K562 (cell line): Measurements from ENCODE around the gene SYNRG. TPM values are rescaled to one million over a fixed set of nuclear protein-coding genes. Genes with fewer than 3 reads are reported as not detected.

Experiments used
- ATAC-seq: fragments of 200-7000 bp; cut with Tn5 transposase; 3 replicates; pipeline ENCODE4 v1.9.1; 2020; ENCODE audit warnings: moderate library complexity
- BruUV-seq: library from RNA; stranded (reverse); fragments of 400-500 nt; replicated peaks from 2 replicates; lab custom pipeline; 2021; lab: Mats Ljungman, UMichigan
- CTCF ChIA-PET: fragments of 300-600 bp; formaldehyde crosslinking; extraction: SDS; loops from one replicate; lab custom pipeline; 2021; ENCODE audit warnings: low intra/inter-chr PET ratio; lab: Yijun Ruan, JAX
- POLR2A ChIA-PET: fragments of 300-600, 350-650 bp; sonication (Branson Sonifier 250); formaldehyde crosslinking; extraction: SDS; loops from one replicate; lab custom pipeline; 2021; ENCODE audit warnings: antibody characterized with exemption, inconsistent platforms; lab: Yijun Ruan, JAX
- DNase-seq, 4 experiments: peaks; one replicate each; pipeline versions ENCODE4 v3.0.0 to v3.0.0-alpha.2; 2011 to 2018; ENCODE audit warnings: low spot score in 3 of 4, mixed read lengths in 3 of 4; ENCODE audit errors: extremely low read depth in 1 of 4
- FAIRE-seq: peaks from 2 replicates; lab custom pipeline; 2011; peaks lifted over from hg19 to GRCh38; lab: Jason Lieb, UNC
- H2AFZ ChIP-seq: 2 replicates; pipeline ENCODE4 v1.6.0; 2011; ENCODE audit warnings: low read depth, low read length, control low read depth, inconsistent platforms
- H3K27ac ChIP-seq: fragments of 200-600 bp; 3 replicates; pipeline ENCODE4 v1.8.0; 2011; ENCODE audit warnings: low read depth, mild to moderate bottlenecking, control low read depth, inconsistent platforms, low read length, moderate library complexity, mixed read lengths; ENCODE audit errors: extremely low read depth
- H3K27me3 ChIP-seq, 2 experiments: fragments of 300-600 bp in 1 of 2; 2 replicates in 1 of 2; 3 replicates in 1 of 2; pipeline versions ENCODE4 v1.6.0 to v1.8.0; 2011; ENCODE audit warnings: inconsistent platforms in 2 of 2, low read length in 2 of 2, mild to moderate bottlenecking in 1 of 2, mixed read lengths in 1 of 2, moderate library complexity in 1 of 2; ENCODE audit not compliant: control insufficient read depth in 2 of 2, insufficient read depth in 2 of 2
- H3K36me3 ChIP-seq: fragments of 300-600 bp; 3 replicates; pipeline ENCODE4 v1.8.0; 2011; ENCODE audit warnings: mild to moderate bottlenecking, low read length, inconsistent platforms; ENCODE audit not compliant: control insufficient read depth, insufficient read depth
- H3K4me1 ChIP-seq, 2 experiments: fragments of 200-600 bp in 1 of 2; replicated peaks in 1 of 2; 2 replicates in 1 of 2; 3 replicates in 1 of 2; pipeline versions ENCODE4 v1.5.1 to v1.8.0; 2011; ENCODE audit warnings: inconsistent platforms in 2 of 2, low read length in 2 of 2, mild to moderate bottlenecking in 1 of 2, mixed read lengths in 1 of 2, moderate library complexity in 1 of 2; ENCODE audit not compliant: control insufficient read depth in 2 of 2, insufficient read depth in 2 of 2
- H3K4me2 ChIP-seq: 2 replicates; pipeline ENCODE4 v1.6.1; 2011; ENCODE audit warnings: low read length, control low read depth, inconsistent platforms, mixed read lengths; ENCODE audit not compliant: insufficient read depth
- H3K4me3 ChIP-seq: fragments of 200-600 bp; sonication (generic), shearing (Covaris generic); 2 replicates; pipeline ENCODE4 v1.5.1; 2016; ENCODE audit warnings: control low read depth, inconsistent platforms
- H3K79me2 ChIP-seq: fragments of 200-600 bp; 3 replicates; pipeline ENCODE4 v1.8.0; 2011; ENCODE audit warnings: low read length, inconsistent platforms; ENCODE audit not compliant: control insufficient read depth, insufficient read depth
- H3K9ac ChIP-seq, 2 experiments: 2 replicates each; pipeline versions ENCODE4 v1.6.0 to v1.6.1; 2011; ENCODE audit warnings: low read depth in 2 of 2, low read length in 2 of 2, control low read depth in 1 of 2, inconsistent platforms in 1 of 2, mild to moderate bottlenecking in 1 of 2, mixed read lengths in 1 of 2; ENCODE audit not compliant: insufficient read depth in 1 of 2
- H3K9me1 ChIP-seq: one replicate; pipeline ENCODE4 v1.6.0; 2011; ENCODE audit warnings: inconsistent platforms, mild to moderate bottlenecking, low read length, moderate library complexity; ENCODE audit not compliant: control insufficient read depth, insufficient read depth
- H3K9me3 ChIP-seq: replicated peaks from 2 replicates; pipeline ENCODE4 v1.5.1; 2011; ENCODE audit warnings: low read depth, low read length, inconsistent platforms; ENCODE audit not compliant: control insufficient read depth, insufficient read depth
- H4K20me1 ChIP-seq: replicated peaks from 2 replicates; pipeline ENCODE4 v1.6.1; 2011; ENCODE audit warnings: low read length, inconsistent platforms, mixed read lengths; ENCODE audit not compliant: control insufficient read depth, insufficient read depth
- ARID1B ChIP-seq: fragments of 450-650 bp; IDR thresholded peaks from 2 replicates; pipeline ENCODE4 v1.6.1; 2016; ENCODE audit warnings: antibody characterized with exemption, mild to moderate bottlenecking, inconsistent platforms
- EZH2 ChIP-seq: IDR thresholded peaks from 2 replicates; pipeline ENCODE4 v1.6.1; 2012; ENCODE audit warnings: low read depth, mild to moderate bottlenecking, inconsistent platforms, low read length, borderline replicate concordance
- HIVEP1 ChIP-seq: fragments of 250-450 bp; sonication (Bioruptor Pico); IDR thresholded peaks from 2 replicates; pipeline ENCODE4 v1.4.0; 2020; ENCODE audit warnings: mild to moderate bottlenecking
- MYNN ChIP-seq, 2 experiments: sonication (generic); formaldehyde crosslinking in 1 of 2; IDR thresholded peaks; 2 replicates each; pipeline versions ENCODE4 v1.5.0 to v1.6.1; 2016 to 2020; ENCODE audit warnings: antibody characterized with exemption in 1 of 2, missing genetic modification reagents in 1 of 2
- NEUROD1 ChIP-seq: fragments of 150-350 bp; IDR thresholded peaks from 2 replicates; pipeline ENCODE4 v1.6.1; 2014; ENCODE audit warnings: borderline replicate concordance, low read length, low read depth; ENCODE audit not compliant: partially characterized antibody
- NFE2 ChIP-seq: IDR thresholded peaks from 2 replicates; pipeline ENCODE4 v1.6.1; 2014; ENCODE audit warnings: antibody characterized with exemption, low read depth
- RAD51 ChIP-seq: fragments of 450-650 bp; IDR thresholded peaks from 2 replicates; pipeline ENCODE4 v1.7.1; 2016; ENCODE audit warnings: low read depth, mild to moderate bottlenecking, borderline replicate concordance
- RBM17 ChIP-seq: fragments of 200-400 bp; formaldehyde crosslinking; IDR thresholded peaks from 2 replicates; pipeline ENCODE4 v1.6.1; 2017; ENCODE audit warnings: low read depth, mild to moderate bottlenecking, low read length, borderline replicate concordance
- SP2 ChIP-seq: IDR thresholded peaks from 2 replicates; pipeline ENCODE4 v1.6.1; 2011; ENCODE audit warnings: mild to moderate bottlenecking, low read depth, low read length, moderate library complexity; ENCODE audit not compliant: poor library complexity, severe bottlenecking; ENCODE audit errors: extremely low read depth
- SREBF1 ChIP-seq: fragments of 150-350 bp; IDR thresholded peaks from 2 replicates; pipeline ENCODE4 v1.6.1; 2014; ENCODE audit warnings: antibody characterized with exemption, low read depth, low read length, borderline replicate concordance
- TAF7 ChIP-seq: fragments of 450-650 bp; IDR thresholded peaks from 2 replicates; pipeline ENCODE4 v1.6.1; 2016; ENCODE audit warnings: missing genetic modification characterization, missing compliant biosample characterization
- TCF3 ChIP-seq: sonication (generic); formaldehyde crosslinking; IDR thresholded peaks from 2 replicates; pipeline ENCODE4 v1.4.0; 2020; ENCODE audit warnings: mild to moderate bottlenecking, missing genetic modification reagents
- TFAM ChIP-seq: fragments of 250-450 bp; sonication (Bioruptor Pico); conservative IDR thresholded peaks from 2 replicates; pipeline ENCODE4 v1.5.0; 2021; ENCODE audit warnings: mild to moderate bottlenecking, moderate library complexity
- WHSC1 ChIP-seq: IDR thresholded peaks from one replicate; pipeline ENCODE4 v1.6.1; 2012; ENCODE audit warnings: low read length, control low read depth, inconsistent platforms
- ZNF444 ChIP-seq: fragments of 250-450 bp; sonication (Bioruptor Pico); IDR thresholded peaks from 2 replicates; pipeline ENCODE4 v1.4.0; 2020; ENCODE audit warnings: mild to moderate bottlenecking, moderate library complexity
- ZNF699 ChIP-seq: fragments of 250-450 bp; sonication (Bioruptor Pico); IDR thresholded peaks from 2 replicates; pipeline ENCODE4 v1.8.0; 2021; ENCODE audit warnings: mild to moderate bottlenecking, moderate library complexity; ENCODE audit not compliant: insufficient replicate concordance
- WGBS: fragments of 100-300 bp; shearing (Covaris generic); methylation state at CpG from one replicate; pipeline ENCODE4 v1.1.6; 2016; ENCODE audit warnings: low coverage, mixed read lengths; ENCODE audit not compliant: insufficient coverage; ENCODE audit errors: missing lambda C conversion rate; 5-methylcytosine and 5-hydroxymethylcytosine counted together
- in situ Hi-C: fragments of 300-500 bp; cut with MboI; formaldehyde crosslinking; loops from 4 replicates; pipeline ENCODE4 v1.15.0; 2018; ENCODE audit warnings: inconsistent platforms, mixed read lengths
- intact Hi-C: fragments of 100-400 bp; cut with micrococcal nuclease; formaldehyde crosslinking; loops from 2 replicates; pipeline ENCODE4 v1.14.2; 2022
- polyA plus RNA-seq, 8 experiments: library from polyadenylated mRNA; depleted of rRNA in 4 of 8; stranded (reverse) in 5 of 8; unstranded in 3 of 8; fragments of >200 nt; fragmentation: Nextera tagmentation in 2 of 8; fragmentation: Illumina TruSeq in 1 of 8; extraction: Ambion mirVana in 2 of 8; extraction: Trizol in 1 of 8; gene quantifications; 2 replicates each; pipeline versions ENCODE4 v1.2.1 to v1.2.3, GENCODE V29; 2011 to 2014; ENCODE audit warnings: inconsistent platforms in 1 of 8, missing spikeins in 1 of 8
- total RNA-seq, 7 experiments: library from RNA; depleted of rRNA in 6 of 7; stranded (reverse); fragments of >200 nt in 6 of 7; fragmentation: Illumina TruSeq in 2 of 7; extraction: Trizol in 2 of 7; gene quantifications; 2 replicates each; pipeline versions ENCODE4 v1.2.1 to v1.2.3, GENCODE V29; 2011 to 2021; ENCODE audit warnings: low replicate concordance in 1 of 7
- TF ChIP-seq, protein P1 (sequence below): fragments of 450-650 bp; IDR thresholded peaks from 2 replicates; pipeline ENCODE4 v1.6.1; 2014; ENCODE audit warnings: low read depth, mild to moderate bottlenecking, moderate library complexity, borderline replicate concordance
- TF ChIP-seq, protein P2 (sequence below): fragments of 250-450 bp; sonication (Bioruptor Pico); IDR thresholded peaks from 2 replicates; pipeline ENCODE4 v1.5.0; 2021

Gene SYNRG
- total and polyA plus RNA-seq, 9 of the 15 experiments (the other 6 are each of a cell fraction or from before 2014, with no cell fraction given) = 2.9 to 28.2 (median 15.1) TPM

DNA sequence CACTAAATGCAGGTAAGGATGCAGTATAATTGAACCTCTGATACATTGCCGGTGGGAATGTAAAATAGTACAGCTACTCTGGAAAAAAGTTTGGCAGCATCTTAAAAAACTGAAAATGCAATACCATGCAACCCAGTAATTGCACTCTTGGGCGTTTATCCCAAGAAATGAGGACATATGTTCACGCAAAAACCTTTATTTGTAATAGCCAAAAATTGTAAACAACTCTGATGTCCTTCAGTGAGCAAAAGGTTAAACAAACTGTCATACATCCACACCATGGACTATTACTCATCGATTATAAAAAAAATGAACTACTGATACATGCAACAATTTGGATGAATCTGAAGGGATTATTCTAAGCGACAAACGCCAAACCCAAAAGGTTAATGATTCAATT lies 16.9 kb downstream of the SYNRG start:
- in situ Hi-C loops (no loop called here), intact Hi-C loops (no loop called here)
- Histone ChIP-seq H3K4me1 (no peaks in the 10 kb centered on the region), H3K4me2 (no peak overlapping the region), H3K27me3 (no peaks in the 10 kb centered on the region), H3K79me2 (peaks cover 3% of the 10 kb centered on the region; the same call in 2 of the 3 replicates), H4K20me1 (no peaks in the 10 kb centered on the region), H2AFZ (no peak overlapping the region), H3K9me1 (no peaks in the 10 kb centered on the region), H3K9me3 (no peaks in the 10 kb centered on the region), H3K36me3 (peaks cover 36% of the 10 kb centered on the region; the same call in 2 of the 3 replicates), H3K4me3 (no peak overlapping the region), H3K27ac (no peak overlapping the region), H3K9ac (no peak overlapping the region)
- CTCF ChIA-PET = no interaction called here
- no peak for TF ChIP-seq WHSC1
- no peak for TF ChIP-seq SREBF1
- TF ChIP-seq MYNN (IDR thresholded peaks at IDR 0.05) = no peak
- no peak for TF ChIP-seq MYNN (CRISPR knock-in tag; IDR thresholded peaks at IDR 0.05)
- TF ChIP-seq HIVEP1 = no peak
- TF ChIP-seq SP2 = no peak
- TF ChIP-seq ZNF699 = no peak
- TF ChIP-seq EZH2 = no peak
- TF ChIP-seq, protein P1, sequence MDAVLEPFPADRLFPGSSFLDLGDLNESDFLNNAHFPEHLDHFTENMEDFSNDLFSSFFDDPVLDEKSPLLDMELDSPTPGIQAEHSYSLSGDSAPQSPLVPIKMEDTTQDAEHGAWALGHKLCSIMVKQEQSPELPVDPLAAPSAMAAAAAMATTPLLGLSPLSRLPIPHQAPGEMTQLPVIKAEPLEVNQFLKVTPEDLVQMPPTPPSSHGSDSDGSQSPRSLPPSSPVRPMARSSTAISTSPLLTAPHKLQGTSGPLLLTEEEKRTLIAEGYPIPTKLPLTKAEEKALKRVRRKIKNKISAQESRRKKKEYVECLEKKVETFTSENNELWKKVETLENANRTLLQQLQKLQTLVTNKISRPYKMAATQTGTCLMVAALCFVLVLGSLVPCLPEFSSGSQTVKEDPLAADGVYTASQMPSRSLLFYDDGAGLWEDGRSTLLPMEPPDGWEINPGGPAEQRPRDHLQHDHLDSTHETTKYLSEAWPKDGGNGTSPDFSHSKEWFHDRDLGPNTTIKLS = no peak
- TF ChIP-seq ARID1B = no peak
- no peak for TF ChIP-seq ZNF444 (CRISPR knock-in tag)
- no peak for TF ChIP-seq TCF3
- TF ChIP-seq NEUROD1 = no peak
- TF ChIP-seq TAF7 (tag) = no peak
- no peak for TF ChIP-seq RBM17
- no peak for TF ChIP-seq TFAM (CRISPR knock-in tag)
- no peak for TF ChIP-seq NFE2
- no peak for TF ChIP-seq RAD51
- TF ChIP-seq, protein P2, sequence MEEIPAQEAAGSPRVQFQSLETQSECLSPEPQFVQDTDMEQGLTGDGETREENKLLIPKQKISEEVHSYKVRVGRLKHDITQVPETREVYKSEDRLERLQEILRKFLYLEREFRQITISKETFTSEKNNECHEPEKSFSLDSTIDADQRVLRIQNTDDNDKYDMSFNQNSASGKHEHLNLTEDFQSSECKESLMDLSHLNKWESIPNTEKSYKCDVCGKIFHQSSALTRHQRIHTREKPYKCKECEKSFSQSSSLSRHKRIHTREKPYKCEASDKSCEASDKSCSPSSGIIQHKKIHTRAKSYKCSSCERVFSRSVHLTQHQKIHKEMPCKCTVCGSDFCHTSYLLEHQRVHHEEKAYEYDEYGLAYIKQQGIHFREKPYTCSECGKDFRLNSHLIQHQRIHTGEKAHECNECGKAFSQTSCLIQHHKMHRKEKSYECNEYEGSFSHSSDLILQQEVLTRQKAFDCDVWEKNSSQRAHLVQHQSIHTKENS = no peak
- POLR2A ChIA-PET = interaction anchor here (0.9 kb wide), 1 partner anchor 26 kb away, joined by 3 read pairs; no protein-coding TSS in a partner anchor
- BruUV-seq = no TSS peak
- ATAC-seq = no peak
- 77% methylated on average over 6 of the region's 6 CpGs for WGBS
- DNase-seq = no peak
- no peak for FAIRE-seq
